HepG2 (cell line): Measurements from ENCODE around the gene TEDC2. TPM values are rescaled to one million over a fixed set of nuclear protein-coding genes. Genes with fewer than 3 reads are reported as not detected.
A peak's percentile ranks its signal among the peaks of the same experiment; 100 is the strongest.

ENCODE experiments used
- ASH2L ChIP-seq: fragments of 300-600, 200-600 bp; sonication (generic); IDR thresholded peaks from 2 replicates; pipeline ENCODE4 v1.7.0; 2017; ENCODE audit warnings: low read depth, mild to moderate bottlenecking, moderate library complexity, mixed read lengths, low read length; ENCODE audit not compliant: insufficient read length
- GMEB1 ChIP-seq: sonication (generic); formaldehyde crosslinking; IDR thresholded peaks from 2 replicates; pipeline ENCODE4 v1.5.1; 2020; ENCODE audit warnings: missing genetic modification reagents, mild to moderate bottlenecking, borderline replicate concordance
- HCFC1 ChIP-seq: fragments of 150-350 bp; IDR thresholded peaks from 2 replicates; pipeline ENCODE4 v1.6.1; 2014; ENCODE audit warnings: low read depth, low read length
- HOXA3 ChIP-seq: sonication (generic); formaldehyde crosslinking; IDR thresholded peaks from 2 replicates; pipeline ENCODE4 v1.5.0; 2020; ENCODE audit warnings: missing genetic modification reagents
- NKX3-1 ChIP-seq: sonication (generic); formaldehyde crosslinking; IDR thresholded peaks from 2 replicates; pipeline ENCODE4 v1.5.0; 2020; ENCODE audit warnings: missing genetic modification reagents
- SUZ12 ChIP-seq: fragments of 150-350 bp; IDR thresholded peaks from 2 replicates; pipeline ENCODE4 v1.6.1; 2014; ENCODE audit warnings: low read depth, low read length
- ZFP36L2 ChIP-seq: sonication (generic); formaldehyde crosslinking; IDR thresholded peaks from 2 replicates; pipeline ENCODE4 v1.4.0; 2020; ENCODE audit warnings: missing genetic modification reagents
- ZNF160 ChIP-seq: sonication (generic); formaldehyde crosslinking; IDR thresholded peaks from 2 replicates; pipeline ENCODE4 v1.8.0; 2022; ENCODE audit warnings: mild to moderate bottlenecking, inconsistent platforms, missing genetic modification reagents
- ZNF333 ChIP-seq: sonication (generic); formaldehyde crosslinking; IDR thresholded peaks from 2 replicates; pipeline ENCODE4 v1.4.0; 2020; ENCODE audit warnings: mild to moderate bottlenecking, missing genetic modification reagents, borderline replicate concordance
- ZNF83 ChIP-seq: sonication (generic); formaldehyde crosslinking; IDR thresholded peaks from 2 replicates; pipeline ENCODE4 v1.4.0; 2020; ENCODE audit warnings: missing genetic modification reagents, mild to moderate bottlenecking, borderline replicate concordance
- polyA plus RNA-seq, 8 experiments: library from polyadenylated mRNA; depleted of rRNA in 3 of 8; stranded (reverse) in 7 of 8; unstranded in 1 of 8; fragments of >200 nt; fragmentation: Illumina TruSeq in 4 of 8; extraction: Trizol in 4 of 8; gene quantifications; 2 replicates each; pipeline versions ENCODE4 v1.2.1 to v1.2.3, GENCODE V29; 2011 to 2016; ENCODE audit warnings: low read depth in 4 of 8, missing spikeins in 1 of 8, mixed read lengths in 1 of 8; ENCODE audit not compliant: insufficient read depth in 1 of 8
- total RNA-seq, 5 experiments: library from RNA; depleted of rRNA; stranded (reverse); fragments of >200 nt; fragmentation: Illumina TruSeq; extraction: Trizol; gene quantifications; 2 replicates each; pipeline ENCODE4 v1.2.3, GENCODE V29; 2016; ENCODE audit warnings: low read depth in 1 of 5
- TF ChIP-seq, protein P1 (sequence below): sonication (generic); formaldehyde crosslinking; IDR thresholded peaks from 2 replicates; pipeline ENCODE4 v1.8.0; 2022; ENCODE audit warnings: mild to moderate bottlenecking, missing genetic modification reagents; ENCODE audit not compliant: insufficient replicate concordance
- TF ChIP-seq, protein P2 (sequence below): sonication (generic); formaldehyde crosslinking; conservative IDR thresholded peaks from 2 replicates; pipeline ENCODE4 v1.8.1; 2023; ENCODE audit warnings: missing genetic modification reagents
- TF ChIP-seq, protein P3 (sequence below): sonication (generic); formaldehyde crosslinking; IDR thresholded peaks from 2 replicates; pipeline ENCODE4 v1.4.0; 2020; ENCODE audit warnings: missing genetic modification reagents, borderline replicate concordance
- TF ChIP-seq, protein P4 (sequence below): sonication (generic); formaldehyde crosslinking; IDR thresholded peaks from 2 replicates; pipeline ENCODE4 v1.9.0; 2022; ENCODE audit warnings: missing genetic modification reagents, mild to moderate bottlenecking, borderline replicate concordance
- TF ChIP-seq, protein P5 (sequence below), 2 experiments: sonication (generic) in 1 of 2; formaldehyde crosslinking in 1 of 2; IDR thresholded peaks; 2 replicates each; pipeline versions ENCODE4 v1.4.0 to v1.6.1; 2018 to 2020; ENCODE audit warnings: missing genetic modification reagents in 2 of 2, borderline replicate concordance in 1 of 2, low read depth in 1 of 2, mild to moderate bottlenecking in 1 of 2, missing biosample characterization in 1 of 2

The TEDC2 gene
- total and polyA plus RNA-seq, 2 of the 13 experiments (the other 11 are each of a cell fraction or from before 2014, with no cell fraction given) = 6.2 to 24.4 TPM

DNA sequence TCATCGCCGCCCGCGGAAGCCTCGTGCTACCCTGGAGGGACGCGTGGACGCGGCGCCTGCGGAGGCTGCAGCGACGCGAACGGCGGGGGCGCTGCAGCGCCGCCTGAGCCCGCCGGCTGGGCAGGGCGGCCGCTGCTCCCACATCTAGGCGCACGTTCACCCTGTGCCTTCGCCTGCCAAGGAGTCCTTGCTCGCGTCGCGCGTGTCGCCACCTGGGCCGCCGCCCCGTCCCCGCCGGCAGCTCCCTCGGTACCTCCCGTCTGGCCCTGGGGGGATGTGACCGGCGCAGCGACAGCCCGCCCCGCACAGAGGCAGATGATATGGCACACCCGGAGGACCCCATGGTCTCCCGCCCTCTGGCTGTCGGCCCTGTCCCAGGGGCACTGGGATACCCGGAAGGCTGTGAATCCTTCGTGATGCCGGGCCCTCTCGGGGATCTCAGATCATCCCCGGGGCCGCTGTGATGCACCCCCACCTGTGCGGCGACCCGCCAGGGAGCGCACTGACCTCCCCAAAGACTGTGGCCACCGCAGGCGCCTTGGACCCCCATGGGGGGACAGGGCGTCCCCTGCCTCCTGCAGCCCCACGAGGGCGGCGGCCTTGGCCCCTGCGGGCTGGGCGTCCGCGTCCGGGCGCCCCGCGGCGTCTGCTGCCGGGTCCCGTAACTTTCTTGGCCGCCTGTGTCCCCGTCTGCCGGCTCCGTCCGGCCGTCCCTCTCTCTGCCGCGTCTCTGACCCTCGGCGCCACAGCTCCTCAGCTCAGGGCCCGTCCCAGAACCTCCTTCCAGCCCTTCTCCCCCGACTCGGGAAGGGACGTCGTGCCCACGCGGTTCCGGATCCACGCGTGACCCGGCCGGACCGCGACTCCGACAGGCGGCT is 14.3 kb downstream of the TEDC2 start (continued):
- TF ChIP-seq ZNF333 (CRISPR knock-in tag) = peak; percentile 84; the same call in 1 of the 2 replicates
- no peak for TF ChIP-seq ZNF160 (CRISPR knock-in tag)
- TF ChIP-seq, protein P1, sequence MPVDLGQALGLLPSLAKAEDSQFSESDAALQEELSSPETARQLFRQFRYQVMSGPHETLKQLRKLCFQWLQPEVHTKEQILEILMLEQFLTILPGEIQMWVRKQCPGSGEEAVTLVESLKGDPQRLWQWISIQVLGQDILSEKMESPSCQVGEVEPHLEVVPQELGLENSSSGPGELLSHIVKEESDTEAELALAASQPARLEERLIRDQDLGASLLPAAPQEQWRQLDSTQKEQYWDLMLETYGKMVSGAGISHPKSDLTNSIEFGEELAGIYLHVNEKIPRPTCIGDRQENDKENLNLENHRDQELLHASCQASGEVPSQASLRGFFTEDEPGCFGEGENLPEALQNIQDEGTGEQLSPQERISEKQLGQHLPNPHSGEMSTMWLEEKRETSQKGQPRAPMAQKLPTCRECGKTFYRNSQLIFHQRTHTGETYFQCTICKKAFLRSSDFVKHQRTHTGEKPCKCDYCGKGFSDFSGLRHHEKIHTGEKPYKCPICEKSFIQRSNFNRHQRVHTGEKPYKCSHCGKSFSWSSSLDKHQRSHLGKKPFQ (CRISPR knock-in tag) = peak; percentile 43
- 0 out of 2 replicates have a peak, but pooled peaks have one; percentile 35 for TF ChIP-seq NKX3-1
- no peak for TF ChIP-seq HCFC1
- TF ChIP-seq GMEB1 = 0 out of 2 replicates have a peak, but pooled peaks have one; percentile 43
- TF ChIP-seq SUZ12 = no peak
- TF ChIP-seq, protein P2, sequence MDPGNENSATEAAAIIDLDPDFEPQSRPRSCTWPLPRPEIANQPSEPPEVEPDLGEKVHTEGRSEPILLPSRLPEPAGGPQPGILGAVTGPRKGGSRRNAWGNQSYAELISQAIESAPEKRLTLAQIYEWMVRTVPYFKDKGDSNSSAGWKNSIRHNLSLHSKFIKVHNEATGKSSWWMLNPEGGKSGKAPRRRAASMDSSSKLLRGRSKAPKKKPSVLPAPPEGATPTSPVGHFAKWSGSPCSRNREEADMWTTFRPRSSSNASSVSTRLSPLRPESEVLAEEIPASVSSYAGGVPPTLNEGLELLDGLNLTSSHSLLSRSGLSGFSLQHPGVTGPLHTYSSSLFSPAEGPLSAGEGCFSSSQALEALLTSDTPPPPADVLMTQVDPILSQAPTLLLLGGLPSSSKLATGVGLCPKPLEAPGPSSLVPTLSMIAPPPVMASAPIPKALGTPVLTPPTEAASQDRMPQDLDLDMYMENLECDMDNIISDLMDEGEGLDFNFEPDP (CRISPR knock-in tag) = no peak
- TF ChIP-seq, protein P3, sequence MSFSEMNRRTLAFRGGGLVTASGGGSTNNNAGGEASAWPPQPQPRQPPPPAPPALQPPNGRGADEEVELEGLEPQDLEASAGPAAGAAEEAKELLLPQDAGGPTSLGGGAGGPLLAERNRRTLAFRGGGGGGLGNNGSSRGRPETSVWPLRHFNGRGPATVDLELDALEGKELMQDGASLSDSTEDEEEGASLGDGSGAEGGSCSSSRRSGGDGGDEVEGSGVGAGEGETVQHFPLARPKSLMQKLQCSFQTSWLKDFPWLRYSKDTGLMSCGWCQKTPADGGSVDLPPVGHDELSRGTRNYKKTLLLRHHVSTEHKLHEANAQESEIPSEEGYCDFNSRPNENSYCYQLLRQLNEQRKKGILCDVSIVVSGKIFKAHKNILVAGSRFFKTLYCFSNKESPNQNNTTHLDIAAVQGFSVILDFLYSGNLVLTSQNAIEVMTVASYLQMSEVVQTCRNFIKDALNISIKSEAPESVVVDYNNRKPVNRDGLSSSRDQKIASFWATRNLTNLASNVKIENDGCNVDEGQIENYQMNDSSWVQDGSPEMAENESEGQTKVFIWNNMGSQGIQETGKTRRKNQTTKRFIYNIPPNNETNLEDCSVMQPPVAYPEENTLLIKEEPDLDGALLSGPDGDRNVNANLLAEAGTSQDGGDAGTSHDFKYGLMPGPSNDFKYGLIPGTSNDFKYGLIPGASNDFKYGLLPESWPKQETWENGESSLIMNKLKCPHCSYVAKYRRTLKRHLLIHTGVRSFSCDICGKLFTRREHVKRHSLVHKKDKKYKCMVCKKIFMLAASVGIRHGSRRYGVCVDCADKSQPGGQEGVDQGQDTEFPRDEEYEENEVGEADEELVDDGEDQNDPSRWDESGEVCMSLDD (CRISPR knock-in tag) = no peak
- no peak for TF ChIP-seq ZFP36L2 (CRISPR knock-in tag)
- TF ChIP-seq ZNF83 (CRISPR knock-in tag) = 0 out of 2 replicates have a peak, but pooled peaks have one; percentile 19
- TF ChIP-seq HOXA3 (CRISPR knock-in tag) = peak; percentile 49; the same call in 1 of the 2 replicates
- TF ChIP-seq, protein P4, sequence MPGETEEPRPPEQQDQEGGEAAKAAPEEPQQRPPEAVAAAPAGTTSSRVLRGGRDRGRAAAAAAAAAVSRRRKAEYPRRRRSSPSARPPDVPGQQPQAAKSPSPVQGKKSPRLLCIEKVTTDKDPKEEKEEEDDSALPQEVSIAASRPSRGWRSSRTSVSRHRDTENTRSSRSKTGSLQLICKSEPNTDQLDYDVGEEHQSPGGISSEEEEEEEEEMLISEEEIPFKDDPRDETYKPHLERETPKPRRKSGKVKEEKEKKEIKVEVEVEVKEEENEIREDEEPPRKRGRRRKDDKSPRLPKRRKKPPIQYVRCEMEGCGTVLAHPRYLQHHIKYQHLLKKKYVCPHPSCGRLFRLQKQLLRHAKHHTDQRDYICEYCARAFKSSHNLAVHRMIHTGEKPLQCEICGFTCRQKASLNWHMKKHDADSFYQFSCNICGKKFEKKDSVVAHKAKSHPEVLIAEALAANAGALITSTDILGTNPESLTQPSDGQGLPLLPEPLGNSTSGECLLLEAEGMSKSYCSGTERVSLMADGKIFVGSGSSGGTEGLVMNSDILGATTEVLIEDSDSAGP (CRISPR knock-in tag) = peak; percentile 48
- TF ChIP-seq, protein P5, sequence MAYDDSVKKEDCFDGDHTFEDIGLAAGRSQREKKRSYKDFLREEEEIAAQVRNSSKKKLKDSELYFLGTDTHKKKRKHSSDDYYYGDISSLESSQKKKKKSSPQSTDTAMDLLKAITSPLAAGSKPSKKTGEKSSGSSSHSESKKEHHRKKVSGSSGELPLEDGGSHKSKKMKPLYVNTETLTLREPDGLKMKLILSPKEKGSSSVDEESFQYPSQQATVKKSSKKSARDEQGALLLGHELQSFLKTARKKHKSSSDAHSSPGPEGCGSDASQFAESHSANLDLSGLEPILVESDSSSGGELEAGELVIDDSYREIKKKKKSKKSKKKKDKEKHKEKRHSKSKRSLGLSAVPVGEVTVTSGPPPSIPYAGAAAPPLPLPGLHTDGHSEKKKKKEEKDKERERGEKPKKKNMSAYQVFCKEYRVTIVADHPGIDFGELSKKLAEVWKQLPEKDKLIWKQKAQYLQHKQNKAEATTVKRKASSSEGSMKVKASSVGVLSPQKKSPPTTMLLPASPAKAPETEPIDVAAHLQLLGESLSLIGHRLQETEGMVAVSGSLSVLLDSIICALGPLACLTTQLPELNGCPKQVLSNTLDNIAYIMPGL (CRISPR knock-in tag; IDR thresholded peaks at IDR 0.05; ENCODE audit: borderline replicate concordance in 1 of 2, low read depth in 1 of 2) = peak; percentile 57 to 69; a peak in 3 of 4 replicates
- peak; percentile 35 for TF ChIP-seq ASH2L
